ENCODE results near the gene VRK1. TPM values are rescaled to one million over a fixed set of nuclear protein-coding genes. Genes with fewer than 3 reads are reported as not detected.
A peak's percentile ranks its signal among the peaks of the same experiment; 100 is the strongest.
"Not testable (repeated sequence)": the region's sequence is repeated elsewhere in the genome, so short reads cannot be mapped to it uniquely, and the experiment has no call there.

The VRK1 gene
- total RNA-seq, 1 donor from 2014 or later = 30.2 TPM

DNA sequence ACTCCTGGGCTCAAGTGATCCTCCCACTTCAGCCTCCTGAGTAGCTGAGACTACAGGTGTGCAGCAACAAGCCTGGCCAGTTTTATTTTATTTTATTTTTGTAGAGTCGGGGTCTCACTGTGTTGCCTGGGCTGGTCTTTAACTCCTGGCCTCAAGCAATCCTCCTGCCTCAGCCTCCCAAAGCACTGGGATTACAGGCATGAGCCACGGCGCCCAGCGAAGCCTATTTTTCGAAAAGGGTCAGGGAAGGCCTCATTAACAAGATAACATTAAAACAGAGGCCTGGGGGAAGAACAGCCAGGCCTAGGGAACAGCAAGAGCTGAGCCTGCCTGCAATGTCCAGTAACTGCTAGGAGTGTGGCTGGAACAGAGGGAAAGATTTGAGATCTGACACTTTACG is 36.1 kb upstream of the VRK1 start:
- ATAC-seq (ENCODE audit: low read depth) (no peak), DNase-seq (no peak)
- H3K9me3 Mint-ChIP-seq = no peaks in the 10 kb centered on the region
- ChIA-PET POLR2A (no interaction called here), CTCF (interaction anchor here (1.5 kb wide), 1 partner anchor 19 kb away, joined by 5 read pairs; no protein-coding TSS in a partner anchor)
- no peaks in the 10 kb centered on the region for H3K36me3 Mint-ChIP-seq (ENCODE audit: low read depth)
- no peak overlapping the region for H3K4me3 Mint-ChIP-seq
- intact Hi-C loops (cut with micrococcal nuclease) = no loop called here
- H3K4me1 Mint-ChIP-seq = peaks cover 5% of the 10 kb centered on the region
- no peak overlapping the region for H3K27ac Mint-ChIP-seq
- TF ChIP-seq, protein P1, sequence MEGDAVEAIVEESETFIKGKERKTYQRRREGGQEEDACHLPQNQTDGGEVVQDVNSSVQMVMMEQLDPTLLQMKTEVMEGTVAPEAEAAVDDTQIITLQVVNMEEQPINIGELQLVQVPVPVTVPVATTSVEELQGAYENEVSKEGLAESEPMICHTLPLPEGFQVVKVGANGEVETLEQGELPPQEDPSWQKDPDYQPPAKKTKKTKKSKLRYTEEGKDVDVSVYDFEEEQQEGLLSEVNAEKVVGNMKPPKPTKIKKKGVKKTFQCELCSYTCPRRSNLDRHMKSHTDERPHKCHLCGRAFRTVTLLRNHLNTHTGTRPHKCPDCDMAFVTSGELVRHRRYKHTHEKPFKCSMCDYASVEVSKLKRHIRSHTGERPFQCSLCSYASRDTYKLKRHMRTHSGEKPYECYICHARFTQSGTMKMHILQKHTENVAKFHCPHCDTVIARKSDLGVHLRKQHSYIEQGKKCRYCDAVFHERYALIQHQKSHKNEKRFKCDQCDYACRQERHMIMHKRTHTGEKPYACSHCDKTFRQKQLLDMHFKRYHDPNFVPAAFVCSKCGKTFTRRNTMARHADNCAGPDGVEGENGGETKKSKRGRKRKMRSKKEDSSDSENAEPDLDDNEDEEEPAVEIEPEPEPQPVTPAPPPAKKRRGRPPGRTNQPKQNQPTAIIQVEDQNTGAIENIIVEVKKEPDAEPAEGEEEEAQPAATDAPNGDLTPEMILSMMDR (IDR thresholded peaks at IDR 0.05) = no peak
- peaks cover 11% of the 10 kb centered on the region for H3K27me3 Mint-ChIP-seq

DNA sequence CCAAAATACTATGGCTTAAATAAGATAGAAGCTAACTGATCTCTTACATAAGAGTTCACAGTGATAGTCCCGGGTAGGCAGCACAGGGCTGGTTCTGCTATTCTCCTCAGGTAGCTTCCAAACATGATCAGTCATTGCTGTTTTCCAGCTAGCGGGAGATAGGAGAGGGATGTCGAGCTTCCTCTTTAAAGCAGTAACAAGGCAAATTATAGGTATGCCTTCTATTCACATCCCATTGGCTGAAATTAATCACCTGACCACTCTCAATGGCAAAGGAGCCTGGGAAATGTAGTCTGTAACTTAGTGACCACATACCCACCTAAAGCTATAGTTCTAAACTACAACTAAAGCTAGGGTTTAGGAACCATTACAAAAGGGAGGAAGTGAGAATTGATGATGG is 34.5 kb upstream of the VRK1 start:
- H3K4me3 Mint-ChIP-seq = peak overlapping the region; percentile 69
- H3K9me3 Mint-ChIP-seq = no peaks in the 10 kb centered on the region
- intact Hi-C loops (cut with micrococcal nuclease) = loop anchor here (1.0 kb wide), 1 partner anchor 35 kb away; the partner anchor contains the start of gene VRK1
- DNase-seq (no peak), ATAC-seq (ENCODE audit: low read depth) (peak; percentile 97)
- H3K36me3 Mint-ChIP-seq (ENCODE audit: low read depth) = no peaks in the 10 kb centered on the region
- H3K27ac Mint-ChIP-seq = no peak overlapping the region
- peaks cover 6% of the 10 kb centered on the region for H3K27me3 Mint-ChIP-seq
- POLR2A ChIA-PET = interaction anchor here (0.9 kb wide), 1 partner anchor 34 kb away, joined by 3 read pairs; the partner anchor contains the start of gene VRK1
- H3K4me1 Mint-ChIP-seq = peaks cover 5% of the 10 kb centered on the region
- TF ChIP-seq, protein P1 (IDR thresholded peaks at IDR 0.05) = no peak
- CTCF ChIA-PET = no interaction called here

DNA sequence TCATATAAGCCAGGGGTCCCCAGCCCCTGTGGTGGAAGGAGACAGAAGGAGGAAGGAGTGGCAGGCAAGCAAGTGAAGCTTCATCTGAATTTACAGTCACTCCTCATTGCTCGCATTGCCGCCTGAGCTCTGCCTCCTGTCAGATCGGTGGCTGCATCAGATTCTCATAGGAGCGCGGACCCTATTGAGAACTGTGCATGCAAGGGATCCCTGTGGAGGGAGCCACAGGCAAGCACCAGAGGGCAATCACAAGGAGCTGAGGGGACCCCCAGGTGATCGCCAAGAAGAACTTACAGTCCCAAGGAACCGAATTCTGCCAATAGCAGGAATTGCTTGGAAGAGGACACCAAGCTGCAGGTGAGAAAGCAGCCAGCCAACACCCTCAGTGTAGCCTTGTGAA is 33.2 kb upstream of the VRK1 start:
- DNase-seq (no peak), ATAC-seq (ENCODE audit: low read depth) (no peak)
- H3K4me3 Mint-ChIP-seq = no peak overlapping the region
- intact Hi-C loops (cut with micrococcal nuclease) = no loop called here
- no peak overlapping the region for H3K27ac Mint-ChIP-seq
- ChIA-PET CTCF (no interaction called here), POLR2A (no interaction called here)
- TF ChIP-seq, protein P1 (IDR thresholded peaks at IDR 0.05) = no peak
- H3K4me1 Mint-ChIP-seq = peaks cover 5% of the 10 kb centered on the region
- peaks cover under 1% of the 10 kb centered on the region for H3K27me3 Mint-ChIP-seq
- H3K9me3 Mint-ChIP-seq = no peaks in the 10 kb centered on the region
- no peaks in the 10 kb centered on the region for H3K36me3 Mint-ChIP-seq (ENCODE audit: low read depth)

DNA sequence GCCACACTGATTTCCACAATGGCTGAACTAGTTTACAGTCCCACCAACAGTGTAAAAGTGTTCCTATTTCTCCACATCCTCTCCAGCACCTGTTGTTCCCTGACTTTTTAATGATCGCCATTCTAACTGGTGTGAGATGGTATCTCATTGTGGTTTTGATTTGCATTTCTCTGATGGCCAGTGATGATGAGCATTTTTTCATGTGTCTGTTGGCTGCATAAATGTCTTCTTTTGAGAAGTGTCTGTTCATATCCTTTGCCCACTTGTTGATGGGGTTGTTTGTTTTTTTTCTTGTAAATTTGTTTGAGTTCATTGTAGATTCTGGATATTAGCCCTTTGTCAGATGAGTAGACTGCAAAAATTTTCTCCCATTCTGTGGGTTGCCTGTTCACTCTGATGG is 32.0 kb upstream of the VRK1 start:
- H3K27ac Mint-ChIP-seq, POLR2A ChIA-PET: not testable (repeated sequence)

DNA sequence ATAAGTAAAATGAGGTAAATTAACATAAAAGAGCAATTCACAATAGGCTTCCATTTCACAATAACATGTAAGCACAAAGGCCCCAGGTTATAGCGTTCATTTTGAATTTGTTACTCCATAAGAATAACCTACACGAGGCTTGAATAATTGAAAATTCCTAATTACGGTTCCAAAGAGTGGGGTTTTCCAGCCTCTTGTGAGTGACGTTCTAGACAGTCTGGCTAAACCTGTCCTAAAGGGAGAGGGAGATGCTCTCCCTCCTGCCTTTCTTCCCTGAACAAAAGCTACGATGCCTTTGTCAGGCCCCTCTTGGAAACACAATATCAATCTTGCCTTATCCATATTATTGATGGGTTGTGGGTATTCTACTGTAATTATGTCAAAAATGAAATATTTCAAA is 24.3 kb upstream of the VRK1 start:
- TF ChIP-seq, protein P1 (IDR thresholded peaks at IDR 0.05) = no peak
- intact Hi-C loops (cut with micrococcal nuclease) = no loop called here
- no peak for DNase-seq
- no peaks in the 10 kb centered on the region for H3K36me3 Mint-ChIP-seq (ENCODE audit: low read depth)
- no peaks in the 10 kb centered on the region for H3K9me3 Mint-ChIP-seq
- H3K27ac Mint-ChIP-seq = no peak overlapping the region
- H3K4me3 Mint-ChIP-seq = no peak overlapping the region
- ATAC-seq (ENCODE audit: low read depth) = no peak
- H3K27me3 Mint-ChIP-seq = peaks cover 30% of the 10 kb centered on the region
- ChIA-PET CTCF (no interaction called here), POLR2A (no interaction called here)
- H3K4me1 Mint-ChIP-seq = no peaks in the 10 kb centered on the region

More for the DNA sequence above, 32.0 kb upstream of the VRK1 start:
- H3K36me3 Mint-ChIP-seq (ENCODE audit: low read depth); DNase-seq; H3K9me3 Mint-ChIP-seq; H3K4me3 Mint-ChIP-seq; intact Hi-C loops (cut with micrococcal nuclease); H3K4me1 Mint-ChIP-seq; H3K27me3 Mint-ChIP-seq; CTCF ChIA-PET; ATAC-seq (ENCODE audit: low read depth): not testable (repeated sequence)

DNA sequence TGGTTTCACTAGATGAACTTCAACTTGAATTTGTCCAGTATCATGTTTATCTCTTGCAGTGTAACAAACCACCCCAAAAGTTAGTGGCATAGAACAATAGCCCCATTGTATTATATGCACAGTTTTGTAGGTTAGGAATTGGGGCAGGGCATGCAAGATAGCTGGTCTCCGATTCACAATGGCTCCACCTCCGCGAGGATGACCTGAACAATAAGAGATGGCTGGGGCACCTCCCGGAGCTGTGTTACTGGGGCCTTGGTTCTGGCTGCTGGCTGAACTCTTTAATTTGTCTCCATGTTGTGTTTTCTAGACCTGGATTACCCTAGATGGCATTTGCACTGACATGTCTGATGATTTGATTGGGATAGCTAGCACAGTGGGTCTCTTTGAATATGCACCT is 20.4 kb upstream of the VRK1 start:
- TF ChIP-seq, protein P1 (IDR thresholded peaks at IDR 0.05) = no peak
- ATAC-seq (ENCODE audit: low read depth) (no peak), DNase-seq (no peak)
- ChIA-PET CTCF (no interaction called here), POLR2A (no interaction called here)
- Mint-ChIP-seq H3K27ac (no peak overlapping the region), H3K4me1 (no peaks in the 10 kb centered on the region), H3K9me3 (no peaks in the 10 kb centered on the region), H3K27me3 (peaks cover 22% of the 10 kb centered on the region), H3K4me3 (no peak overlapping the region), H3K36me3 (ENCODE audit: low read depth) (no peaks in the 10 kb centered on the region)
- intact Hi-C loops (cut with micrococcal nuclease) = no loop called here
